MCF 10A (cell line): ENCODE results near the gene CNNM3. TPM values are rescaled to one million over a fixed set of nuclear protein-coding genes. Genes with fewer than 3 reads are reported as not detected.

Experiments used
- BruUV-seq: library from RNA; stranded (reverse); fragments of 400-500 nt; replicated peaks from 2 replicates; lab custom pipeline; 2021; lab: Mats Ljungman, UMichigan
- CTCF ChIA-PET: fragments of 300-600 bp; sonication (Branson Sonifier 250); formaldehyde crosslinking; extraction: SDS; loops from one replicate; lab custom pipeline; 2021; ENCODE audit warnings: antibody characterized with exemption, inconsistent platforms; lab: Yijun Ruan, JAX
- POLR2A ChIA-PET: fragments of 300-600, 350-650 bp; sonication (Branson Sonifier 250); formaldehyde crosslinking; extraction: SDS; loops from one replicate; lab custom pipeline; 2020; ENCODE audit warnings: antibody characterized with exemption, inconsistent platforms; lab: Yijun Ruan, JAX
- DNase-seq: peaks from one replicate; pipeline ENCODE4 v3.0.0-alpha.2; 2018; ENCODE audit not compliant: unreplicated experiment
- H3K27ac Mint-ChIP-seq: one replicate; pipeline ENCODE4 v1.8.0; 2022; ENCODE audit warnings: mild to moderate bottlenecking, low read depth, mixed read lengths; ENCODE audit not compliant: unreplicated experiment
- H3K27me3 Mint-ChIP-seq: one replicate; pipeline ENCODE4 v1.8.0; 2022; ENCODE audit warnings: mixed read lengths; ENCODE audit not compliant: insufficient read depth, unreplicated experiment
- H3K36me3 Mint-ChIP-seq: one replicate; pipeline ENCODE4 v1.8.0; 2022; ENCODE audit warnings: mild to moderate bottlenecking, moderate library complexity, mixed read lengths; ENCODE audit not compliant: insufficient read depth, unreplicated experiment
- H3K4me1 Mint-ChIP-seq: one replicate; pipeline ENCODE4 v1.8.0; 2022; ENCODE audit warnings: mixed read lengths; ENCODE audit not compliant: insufficient read depth, unreplicated experiment
- H3K4me3 Mint-ChIP-seq: one replicate; pipeline ENCODE4 v1.8.0; 2022; ENCODE audit warnings: mild to moderate bottlenecking, moderate library complexity, mixed read lengths; ENCODE audit not compliant: unreplicated experiment
- H3K9me3 Mint-ChIP-seq: one replicate; pipeline ENCODE4 v1.8.0; 2022; ENCODE audit warnings: mixed read lengths; ENCODE audit not compliant: unreplicated experiment
- intact Hi-C: fragments of 100-400 bp; cut with micrococcal nuclease; formaldehyde crosslinking; loops from 2 replicates; pipeline ENCODE4 v1.14.1; 2022
- total RNA-seq: library from RNA; stranded (reverse); gene quantifications from 2 replicates; pipeline ENCODE4 v1.2.3, GENCODE V29; 2022
- TF ChIP-seq, protein P1 (sequence below): fragments of 200-600 bp; IDR thresholded peaks from one replicate; pipeline ENCODE4 v1.8.0; 2022; ENCODE audit warnings: antibody characterized with exemption, mild to moderate bottlenecking; ENCODE audit not compliant: unreplicated experiment

The CNNM3 gene
- total RNA-seq, 1 experiment from 2014 or later: 9.1 TPM

DNA sequence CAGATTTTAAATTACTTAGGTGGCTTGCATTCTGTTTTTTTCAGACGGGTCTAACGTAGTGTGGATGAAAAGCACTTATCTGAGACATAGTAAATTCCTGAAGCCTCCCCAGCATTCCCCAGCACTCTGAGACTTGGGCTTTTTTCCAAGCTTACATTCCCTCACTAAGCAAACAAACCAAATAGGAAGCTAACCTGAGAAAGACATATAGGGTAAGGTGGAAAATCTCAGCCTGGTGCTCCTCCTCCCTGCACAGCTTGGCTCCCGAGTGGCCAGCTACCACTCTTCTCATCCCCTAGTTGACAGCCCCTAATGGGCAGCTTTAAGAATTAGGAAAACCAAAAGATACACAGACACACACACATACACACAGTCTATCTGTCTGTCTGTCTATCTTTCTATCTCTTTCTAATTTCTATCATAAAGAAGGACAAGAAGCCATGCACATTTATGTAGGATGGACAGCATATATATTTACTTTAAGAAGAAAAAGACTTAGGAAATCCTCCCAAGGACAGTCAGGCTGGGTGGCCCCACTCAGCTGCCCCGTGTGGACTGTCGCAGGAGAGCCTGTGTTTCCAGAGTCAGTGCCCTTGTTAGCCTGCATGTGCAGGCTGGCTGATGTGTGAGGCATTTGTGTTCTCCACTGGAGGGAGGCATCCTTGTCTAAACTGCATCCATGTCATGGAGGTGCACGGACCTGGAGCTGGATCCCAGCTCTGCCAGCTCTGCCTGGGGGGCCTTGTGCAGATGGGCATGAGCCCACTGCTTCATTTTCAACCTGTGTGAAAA lies 8.2 kb downstream of the CNNM3 start:
- Mint-ChIP-seq H3K27ac (no peak overlapping the region), H3K36me3 (peaks cover 53% of the 10 kb centered on the region), H3K27me3 (no peaks in the 10 kb centered on the region), H3K9me3 (no peaks in the 10 kb centered on the region), H3K4me1 (peaks cover 14% of the 10 kb centered on the region), H3K4me3 (no peak overlapping the region)
- no peak for DNase-seq
- intact Hi-C loops: no loop called here
- ChIA-PET CTCF (interaction anchor here (0.6 kb wide), 2 partner anchors 8 to 33 kb away, joined by 3 to 4 read pairs; no protein-coding TSS in a partner anchor), POLR2A (interaction anchor here (1.4 to 1.5 kb wide), 2 partner anchors 10 to 18 kb away, joined by 3 to 4 read pairs; no protein-coding TSS in a partner anchor)
- no TSS peak for BruUV-seq
- TF ChIP-seq, protein P1, sequence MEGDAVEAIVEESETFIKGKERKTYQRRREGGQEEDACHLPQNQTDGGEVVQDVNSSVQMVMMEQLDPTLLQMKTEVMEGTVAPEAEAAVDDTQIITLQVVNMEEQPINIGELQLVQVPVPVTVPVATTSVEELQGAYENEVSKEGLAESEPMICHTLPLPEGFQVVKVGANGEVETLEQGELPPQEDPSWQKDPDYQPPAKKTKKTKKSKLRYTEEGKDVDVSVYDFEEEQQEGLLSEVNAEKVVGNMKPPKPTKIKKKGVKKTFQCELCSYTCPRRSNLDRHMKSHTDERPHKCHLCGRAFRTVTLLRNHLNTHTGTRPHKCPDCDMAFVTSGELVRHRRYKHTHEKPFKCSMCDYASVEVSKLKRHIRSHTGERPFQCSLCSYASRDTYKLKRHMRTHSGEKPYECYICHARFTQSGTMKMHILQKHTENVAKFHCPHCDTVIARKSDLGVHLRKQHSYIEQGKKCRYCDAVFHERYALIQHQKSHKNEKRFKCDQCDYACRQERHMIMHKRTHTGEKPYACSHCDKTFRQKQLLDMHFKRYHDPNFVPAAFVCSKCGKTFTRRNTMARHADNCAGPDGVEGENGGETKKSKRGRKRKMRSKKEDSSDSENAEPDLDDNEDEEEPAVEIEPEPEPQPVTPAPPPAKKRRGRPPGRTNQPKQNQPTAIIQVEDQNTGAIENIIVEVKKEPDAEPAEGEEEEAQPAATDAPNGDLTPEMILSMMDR: no peak

DNA sequence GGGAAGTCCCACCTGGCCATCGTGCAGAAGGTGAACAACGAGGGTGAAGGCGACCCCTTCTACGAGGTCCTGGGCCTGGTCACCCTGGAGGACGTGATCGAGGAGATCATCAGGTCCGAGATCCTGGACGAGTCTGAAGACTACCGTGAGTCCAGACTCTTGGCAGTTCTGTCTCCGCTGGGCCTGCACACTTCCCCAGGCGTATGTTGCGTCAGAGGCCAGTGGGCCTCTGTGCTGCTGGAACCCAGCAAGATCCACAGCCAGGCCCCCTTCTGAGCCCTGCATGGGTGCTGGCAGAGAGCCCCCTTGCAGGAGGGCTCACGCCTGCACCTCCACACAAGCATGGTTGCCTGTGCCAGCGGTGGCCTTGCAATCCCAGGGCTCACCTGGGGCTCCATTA lies 9.0 kb downstream of the CNNM3 start:
- Mint-ChIP-seq H3K27me3 (no peaks in the 10 kb centered on the region), H3K4me3 (no peak overlapping the region), H3K9me3 (no peaks in the 10 kb centered on the region), H3K27ac (no peak overlapping the region), H3K36me3 (peaks cover 57% of the 10 kb centered on the region), H3K4me1 (peaks cover 6% of the 10 kb centered on the region)
- TF ChIP-seq, protein P1: no peak
- DNase-seq: no peak
- no TSS peak for BruUV-seq
- CTCF ChIA-PET: interaction anchor here (0.6 kb wide), 2 partner anchors 9 to 32 kb away, joined by 3 to 4 read pairs; no protein-coding TSS in a partner anchor
- intact Hi-C loops: no loop called here
- POLR2A ChIA-PET: interaction anchor here (1.4 to 1.5 kb wide), 2 partner anchors 9 to 17 kb away, joined by 3 to 4 read pairs; no protein-coding TSS in a partner anchor

- no peaks in the 10 kb centered on the region for H3K27me3 Mint-ChIP-seq
- TF ChIP-seq, protein P1: no peak
- H3K36me3 Mint-ChIP-seq: peaks cover 66% of the 10 kb centered on the region
- POLR2A ChIA-PET: no interaction called here
- no peak overlapping the region for H3K4me3 Mint-ChIP-seq
- no TSS peak for BruUV-seq
- H3K27ac Mint-ChIP-seq: no peak overlapping the region
- intact Hi-C loops: no loop called here
- CTCF ChIA-PET: interaction anchor here (1.4 kb wide), 1 partner anchor 10 kb away, joined by 6 read pairs; the partner anchor contains the start of gene CNNM3
- H3K4me1 Mint-ChIP-seq: no peaks in the 10 kb centered on the region
- no peaks in the 10 kb centered on the region for H3K9me3 Mint-ChIP-seq
- DNase-seq: no peak
Observed at GRCh38 chr2:96826546-96827278, 10.6 kb downstream of the CNNM3 start.

- intact Hi-C loops: no loop called here
- POLR2A ChIA-PET: interaction anchor here (0.8 kb wide), 1 partner anchor 12 kb away, joined by 3 read pairs; the partner anchor contains the start of gene CNNM3
- Mint-ChIP-seq H3K9me3 (no peaks in the 10 kb centered on the region), H3K4me3 (no peak overlapping the region), H3K27me3 (no peaks in the 10 kb centered on the region), H3K4me1 (peaks cover 7% of the 10 kb centered on the region), H3K27ac (no peak overlapping the region), H3K36me3 (peaks cover 67% of the 10 kb centered on the region)
- CTCF ChIA-PET: interaction anchor here (0.7 kb wide), 1 partner anchor 185 kb away, joined by 3 read pairs; no protein-coding TSS in a partner anchor
- TF ChIP-seq, protein P1: no peak
- no peak for DNase-seq
- no TSS peak for BruUV-seq
Observed at GRCh38 chr2:96828436-96828835, 12.4 kb downstream of the CNNM3 start.
